ENCODE measurements around the gene UBASH3A.
"Not testable (repeated sequence)": the region's sequence is repeated elsewhere in the genome, so short reads cannot be mapped to it uniquely, and the experiment has no call there.

UBASH3A gene

DNA sequence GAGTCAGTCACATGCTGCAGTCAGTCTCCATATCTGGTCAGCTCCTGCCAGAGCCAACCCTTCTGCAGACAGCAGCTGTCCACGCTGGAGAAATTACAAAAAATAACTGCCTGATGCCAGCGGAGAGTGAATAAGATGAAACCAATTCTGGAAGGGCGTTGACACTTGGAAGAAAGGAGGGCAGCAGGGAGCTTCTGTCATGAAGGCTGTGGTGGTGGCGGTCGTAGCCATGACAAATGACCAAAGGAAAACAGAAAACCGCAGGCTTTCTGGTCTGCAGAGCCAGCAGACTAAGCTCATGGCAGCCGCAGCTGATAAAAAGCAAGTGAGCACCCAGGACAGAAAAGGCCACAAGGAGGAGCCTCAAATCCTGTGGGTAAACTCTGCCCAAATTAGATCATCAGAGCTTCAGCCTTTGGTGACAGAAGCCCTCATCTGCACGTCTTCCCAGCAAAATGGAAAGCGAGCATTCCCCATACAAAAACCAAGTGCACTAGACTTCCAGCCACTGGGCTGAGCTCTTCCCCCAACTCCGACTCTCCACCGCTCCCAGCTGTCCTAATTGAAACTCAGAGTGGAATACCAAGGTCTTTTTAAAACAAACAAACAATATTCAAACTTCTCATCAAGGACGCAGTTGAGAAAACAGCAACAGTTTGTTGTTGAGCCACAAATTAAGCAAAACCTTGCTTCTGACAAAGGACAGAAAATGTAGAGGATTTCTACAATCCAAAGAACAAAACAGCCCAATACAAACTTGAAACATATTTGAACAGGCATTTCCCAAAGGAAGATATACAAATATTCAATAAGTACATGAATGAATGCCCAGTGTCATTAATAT, 63.7 kb downstream of the UBASH3A start:
- no peak for DNase-seq (ENCODE audit: low read depth, low spot score)

DNA sequence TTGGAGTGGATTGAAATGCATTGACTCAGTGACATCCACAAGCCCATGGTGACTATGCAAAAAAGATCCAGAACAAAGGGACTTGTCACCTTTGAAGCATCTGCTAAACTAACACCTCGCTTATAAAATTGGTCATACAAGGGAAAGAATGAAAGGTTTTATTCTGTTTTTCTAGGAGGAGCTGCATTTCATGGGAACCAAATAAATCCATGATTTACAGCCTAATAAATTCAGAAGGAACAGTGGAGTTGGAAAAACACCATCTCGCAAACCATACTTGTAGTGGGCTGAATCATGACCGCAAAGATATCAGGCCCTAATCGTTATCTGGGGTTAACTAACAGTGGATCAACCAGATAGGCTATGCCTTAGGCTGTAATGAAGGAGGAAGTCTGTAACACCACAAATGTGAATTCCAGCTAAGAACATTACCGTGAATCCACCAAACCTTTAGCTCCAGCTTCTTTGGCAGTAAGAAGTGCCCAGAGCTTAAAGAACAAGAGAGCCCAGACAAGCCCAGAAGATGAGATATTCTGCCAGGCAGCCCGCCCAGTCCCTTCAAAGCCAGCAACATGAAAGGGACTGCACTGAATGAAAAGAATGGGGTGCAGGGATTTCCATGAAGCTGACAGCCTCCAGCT, 64.9 kb downstream of the UBASH3A start:
- DNase-seq (ENCODE audit: low read depth, low spot score) = no peak

- no peak for DNase-seq (ENCODE audit: low read depth, low spot score)
Observed at GRCh38 chr21:42469272-42469671, 65.6 kb downstream of the UBASH3A start.

- not testable (repeated sequence) for DNase-seq (ENCODE audit: low read depth, low spot score)
Observed at GRCh38 chr21:42469726-42470125, 66.0 kb downstream of the UBASH3A start.

- DNase-seq (ENCODE audit: low read depth, low spot score) = no peak
Observed at GRCh38 chr21:42471206-42471605, 67.5 kb downstream of the UBASH3A start.

DNA sequence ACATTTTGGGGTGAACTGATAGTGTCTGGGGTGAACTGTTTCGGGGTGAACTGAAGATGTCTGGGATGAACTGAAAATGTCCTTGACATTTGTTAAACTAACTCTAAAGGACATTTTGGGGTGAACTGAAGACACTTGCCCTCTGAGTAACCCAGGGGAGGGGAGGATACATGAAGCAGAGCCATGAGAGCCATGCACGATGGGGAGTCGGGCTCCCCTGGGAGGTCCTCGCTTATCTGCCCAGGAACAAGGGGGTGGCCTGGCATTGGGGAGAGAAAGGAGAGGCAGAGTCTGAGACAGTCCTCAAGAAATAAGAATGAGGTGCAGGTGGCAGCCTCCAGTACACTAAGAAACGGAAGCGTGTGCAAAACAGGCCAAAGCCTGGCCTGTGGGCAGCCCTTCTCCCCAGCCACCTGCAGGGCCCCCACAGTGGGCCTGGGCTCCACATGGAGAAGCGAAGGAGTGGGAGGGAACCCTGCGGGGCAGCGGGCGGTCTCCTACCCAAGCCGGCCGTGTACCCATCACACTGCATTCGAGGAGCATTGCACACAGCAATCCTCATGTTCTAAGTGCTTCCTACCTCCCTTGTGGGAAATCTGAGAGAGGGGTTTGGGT, 68.1 kb downstream of the UBASH3A start:
- no peak for DNase-seq (ENCODE audit: low read depth, low spot score)

DNA sequence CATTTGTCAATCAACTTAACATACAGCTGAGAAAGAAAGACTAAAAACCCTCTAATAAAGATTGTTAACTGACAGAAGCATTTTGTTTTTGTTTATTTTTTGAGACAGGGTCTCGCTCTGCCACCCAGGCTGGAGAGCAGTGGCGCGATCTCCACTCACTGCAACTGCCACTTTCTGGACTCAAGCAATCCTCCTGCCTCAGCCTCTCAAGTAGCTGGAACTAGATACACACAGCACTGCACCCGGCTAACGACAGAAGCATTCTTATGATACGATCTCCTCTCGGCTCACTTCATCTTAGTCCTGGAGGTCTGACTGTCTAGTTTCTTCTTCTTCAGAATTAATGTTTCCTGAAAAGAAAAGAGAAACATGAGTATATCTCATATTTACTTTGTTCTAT, 68.8 kb downstream of the UBASH3A start:
- no peak for DNase-seq (ENCODE audit: low read depth, low spot score)

GRCh38 chr21:42473498-42474042, 69.9 kb downstream of the UBASH3A start:
- DNase-seq (ENCODE audit: low read depth, low spot score) = no peak

GRCh38 chr21:42474043-42474831, 70.5 kb downstream of the UBASH3A start:
- DNase-seq (ENCODE audit: low read depth, low spot score) = no peak

- no peak for DNase-seq (ENCODE audit: low read depth, low spot score)
Observed at GRCh38 chr21:42475036-42475435, 71.3 kb downstream of the UBASH3A start.

GRCh38 chr21:42475526-42476387, 72.1 kb downstream of the UBASH3A start:
- DNase-seq (ENCODE audit: low read depth, low spot score) = no peak

- DNase-seq (ENCODE audit: low read depth, low spot score) = no peak
Observed at GRCh38 chr21:42476388-42477331, 73.0 kb downstream of the UBASH3A start.

GRCh38 chr21:42478504-42478903, 74.8 kb downstream of the UBASH3A start:
- DNase-seq (ENCODE audit: low read depth, low spot score) = no peak

- DNase-seq (ENCODE audit: low read depth, low spot score) = no peak
Observed at GRCh38 chr21:42479582-42479981, 75.9 kb downstream of the UBASH3A start.

GRCh38 chr21:42480736-42481135, 77.0 kb downstream of the UBASH3A start:
- DNase-seq (ENCODE audit: low read depth, low spot score) = no peak

DNA sequence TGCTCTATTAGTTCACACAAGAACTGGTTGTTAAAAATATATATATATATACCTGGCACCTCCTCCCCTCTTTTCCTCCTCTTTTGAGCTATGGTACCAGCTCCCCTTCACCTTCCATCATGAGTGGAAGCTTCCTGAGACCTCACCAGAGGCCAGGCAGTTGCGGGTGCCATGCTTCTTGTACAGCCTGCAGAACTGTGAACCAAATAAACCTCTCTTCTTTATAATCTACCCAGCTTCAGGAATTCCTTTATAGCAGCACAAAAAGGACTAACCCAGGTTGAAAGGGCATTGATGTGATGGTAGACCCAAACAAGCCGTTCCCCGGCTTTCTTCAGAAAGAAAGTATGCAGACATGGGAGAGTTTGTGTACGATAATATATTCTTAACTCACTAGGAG, 77.5 kb downstream of the UBASH3A start:
- no peak for DNase-seq (ENCODE audit: low read depth, low spot score)

- DNase-seq (ENCODE audit: low read depth, low spot score) = no peak
Observed at GRCh38 chr21:42484966-42485365, 81.3 kb downstream of the UBASH3A start.

- no peak for DNase-seq (ENCODE audit: low read depth, low spot score)
Observed at GRCh38 chr21:42486072-42486471, 82.4 kb downstream of the UBASH3A start.

GRCh38 chr21:42486531-42486930, 82.8 kb downstream of the UBASH3A start:
- no peak for DNase-seq (ENCODE audit: low read depth, low spot score)

Measured in activated naive CD8-positive, alpha-beta T cell treated with anti-CD3 and anti-CD28 coated beads, Interleukin-2, amount 50 U/mL, for 16 hours (primary cell).